Astrocyte of the spinal cord (primary cell): ENCODE measurements around the gene LTBP2.
A peak's percentile ranks its signal among the peaks of the same experiment; 100 is the strongest.

Source experiments
- DNase-seq: peaks from one replicate; pipeline ENCODE4 v3.0.0; 2011; ENCODE audit warnings: low read depth, low spot score
- H3K4me3 ChIP-seq: 2 replicates; pipeline ENCODE4 v1.5.1; 2011; ENCODE audit warnings: low read depth, mild to moderate bottlenecking, low read length, moderate library complexity
- CTCF ChIP-seq: IDR thresholded peaks from 2 replicates; pipeline ENCODE4 v1.5.1; 2012; ENCODE audit warnings: low read depth, mild to moderate bottlenecking, low read length, inconsistent platforms
- in situ Hi-C: cut with HindIII; loops from 2 replicates; pipeline ENCODE4 v1.10.0; 2017; ENCODE audit warnings: low sequenced_read_pairs

The LTBP2 gene

GRCh38 chr14:74516451-74517160, 95.4 kb downstream of the LTBP2 start:
- TF ChIP-seq CTCF: no peak
- in situ Hi-C loops: no loop called here
- DNase-seq: peak; percentile 50
- no peak overlapping the region for H3K4me3 ChIP-seq

DNA sequence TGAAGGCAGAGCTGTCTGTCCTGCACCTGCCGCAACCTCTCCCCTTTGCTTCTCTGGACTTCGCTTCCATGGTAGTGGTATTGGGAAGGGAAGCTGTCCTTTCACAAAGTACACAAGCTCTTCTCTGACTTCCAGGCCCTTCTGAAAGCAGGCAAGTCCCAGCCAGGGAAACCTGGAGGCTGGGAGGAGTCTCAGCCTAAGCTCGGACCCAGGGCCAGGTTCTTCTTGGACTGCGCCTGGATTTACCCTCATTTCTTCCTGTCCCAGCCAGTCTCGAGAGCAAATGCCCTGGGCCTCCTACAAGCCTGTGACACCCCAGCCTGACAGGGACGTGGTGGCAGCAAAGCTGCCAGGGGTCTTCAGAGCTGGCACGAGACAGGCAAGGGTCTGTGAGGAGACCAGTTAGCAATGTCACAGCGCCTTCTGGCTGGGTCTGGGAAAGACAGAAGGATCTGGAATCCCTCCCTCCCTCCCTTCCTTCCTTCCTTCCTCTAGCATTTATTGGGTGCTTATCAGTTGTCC, 96.1 kb downstream of the LTBP2 start:
- no peak overlapping the region for H3K4me3 ChIP-seq
- in situ Hi-C loops: no loop called here
- TF ChIP-seq CTCF: no peak
- no peak for DNase-seq

GRCh38 chr14:74514471-74514941, 97.5 kb downstream of the LTBP2 start:
- H3K4me3 ChIP-seq: no peak overlapping the region
- in situ Hi-C loops: no loop called here
- DNase-seq: peak; percentile 97
- TF ChIP-seq CTCF: no peak

DNA sequence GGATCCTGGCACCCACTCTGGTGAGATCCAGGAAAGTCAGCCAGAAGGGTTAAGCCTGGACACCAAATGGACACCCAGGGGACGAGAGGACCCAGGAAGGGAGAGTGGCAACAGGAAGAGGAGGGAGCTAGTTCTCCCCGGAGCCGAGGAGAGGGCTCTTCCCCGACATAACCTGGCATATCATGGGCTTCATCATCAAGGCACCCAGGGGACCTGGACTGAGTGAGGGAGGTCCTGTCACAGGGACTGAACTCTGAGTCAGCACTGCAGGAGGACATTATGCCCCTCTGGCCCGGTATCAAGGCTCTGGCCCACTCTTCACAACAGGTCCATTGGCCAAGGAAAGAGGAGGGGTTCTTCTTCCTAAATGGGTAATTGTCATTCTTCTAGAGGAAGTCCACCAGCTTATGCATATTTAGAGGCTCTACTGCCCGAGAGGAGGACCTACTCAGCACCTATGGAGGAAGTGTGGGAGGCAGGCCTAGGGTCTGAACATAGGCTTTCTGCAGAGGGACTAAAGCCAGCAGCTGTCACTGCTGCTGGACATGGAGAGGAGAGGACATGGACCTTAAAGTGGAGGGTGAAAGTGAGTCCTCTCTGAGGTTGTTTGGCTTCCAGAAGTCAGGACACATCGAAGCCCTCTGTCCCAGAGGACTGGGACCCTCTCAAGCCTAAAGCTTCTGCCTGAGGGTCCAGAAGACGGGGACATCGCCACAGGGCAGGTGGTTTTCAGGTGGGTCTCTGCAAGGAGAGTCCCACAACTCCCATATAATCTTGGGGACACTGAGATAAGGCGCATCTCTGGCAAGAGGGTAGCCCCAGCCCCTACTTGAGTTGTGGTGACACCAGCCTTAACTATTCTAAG, 99.8 kb downstream of the LTBP2 start:
- TF ChIP-seq CTCF: no peak
- in situ Hi-C loops: no loop called here
- H3K4me3 ChIP-seq: no peak overlapping the region
- no peak for DNase-seq

DNA sequence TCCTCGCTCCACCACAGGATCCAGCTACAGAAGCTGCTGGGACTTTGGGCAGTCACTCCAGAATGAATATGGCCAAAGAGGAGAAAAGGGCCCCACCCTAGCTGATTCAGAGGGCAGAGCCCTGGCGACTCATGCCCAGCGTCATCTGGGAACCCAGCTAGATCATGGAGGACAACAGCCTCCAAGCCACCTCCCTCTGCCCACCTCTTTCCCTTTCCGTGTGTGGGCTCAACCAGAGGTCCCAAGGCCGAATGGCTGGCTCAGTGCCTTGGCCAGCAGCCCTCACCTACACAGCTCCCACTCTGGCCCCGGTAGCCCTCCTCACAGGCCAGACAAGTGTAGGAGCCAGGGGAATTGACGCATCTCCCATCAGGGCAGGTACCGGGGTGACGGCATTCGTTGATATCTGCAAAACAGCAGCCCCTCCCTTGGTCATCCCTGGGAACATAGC, 101.1 kb downstream of the LTBP2 start:
- TF ChIP-seq CTCF: no peak
- H3K4me3 ChIP-seq: no peak overlapping the region
- DNase-seq: peak; percentile 64

GRCh38 chr14:74510223-74510931, 101.7 kb downstream of the LTBP2 start:
- in situ Hi-C loops: no loop called here
- peak; percentile 56 for DNase-seq
- no peak overlapping the region for H3K4me3 ChIP-seq
- no peak for TF ChIP-seq CTCF

More for the DNA sequence above, 101.1 kb downstream of the LTBP2 start:
- in situ Hi-C loops: no loop called here
